Measurements from ENCODE around the gene GDF7.

- TF ChIP-seq, protein P1, sequence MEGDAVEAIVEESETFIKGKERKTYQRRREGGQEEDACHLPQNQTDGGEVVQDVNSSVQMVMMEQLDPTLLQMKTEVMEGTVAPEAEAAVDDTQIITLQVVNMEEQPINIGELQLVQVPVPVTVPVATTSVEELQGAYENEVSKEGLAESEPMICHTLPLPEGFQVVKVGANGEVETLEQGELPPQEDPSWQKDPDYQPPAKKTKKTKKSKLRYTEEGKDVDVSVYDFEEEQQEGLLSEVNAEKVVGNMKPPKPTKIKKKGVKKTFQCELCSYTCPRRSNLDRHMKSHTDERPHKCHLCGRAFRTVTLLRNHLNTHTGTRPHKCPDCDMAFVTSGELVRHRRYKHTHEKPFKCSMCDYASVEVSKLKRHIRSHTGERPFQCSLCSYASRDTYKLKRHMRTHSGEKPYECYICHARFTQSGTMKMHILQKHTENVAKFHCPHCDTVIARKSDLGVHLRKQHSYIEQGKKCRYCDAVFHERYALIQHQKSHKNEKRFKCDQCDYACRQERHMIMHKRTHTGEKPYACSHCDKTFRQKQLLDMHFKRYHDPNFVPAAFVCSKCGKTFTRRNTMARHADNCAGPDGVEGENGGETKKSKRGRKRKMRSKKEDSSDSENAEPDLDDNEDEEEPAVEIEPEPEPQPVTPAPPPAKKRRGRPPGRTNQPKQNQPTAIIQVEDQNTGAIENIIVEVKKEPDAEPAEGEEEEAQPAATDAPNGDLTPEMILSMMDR (IDR thresholded peaks at IDR 0.05), result no peak
- TF ChIP-seq POLR2A (IDR thresholded peaks at IDR 0.05) (no peak), EP300 (IDR thresholded peaks at IDR 0.05) (no peak), POLR2AphosphoS5 (IDR thresholded peaks at IDR 0.05) (no peak)
Observed at GRCh38 chr2:20632446-20632990, 34.4 kb upstream of the GDF7 start.
